HFF-Myc (cell line): ENCODE measurements around the gene FAM47E.

Experiments used
- DNase-seq: peaks from one replicate; pipeline ENCODE4 v3.0.0-alpha.2; 2011; ENCODE audit warnings: low read depth; ENCODE audit errors: extremely low read depth
- H3K4me3 ChIP-seq: replicated peaks from 2 replicates; pipeline ENCODE4 v1.5.1; 2011; ENCODE audit warnings: low read depth, mild to moderate bottlenecking, control low read depth, low read length
- TF ChIP-seq, protein P1 (sequence below): IDR thresholded peaks from 2 replicates; pipeline ENCODE4 v1.5.1; 2012; ENCODE audit warnings: mild to moderate bottlenecking, low read depth, low read length, control low read depth; ENCODE audit errors: missing control alignments

Gene FAM47E

DNA sequence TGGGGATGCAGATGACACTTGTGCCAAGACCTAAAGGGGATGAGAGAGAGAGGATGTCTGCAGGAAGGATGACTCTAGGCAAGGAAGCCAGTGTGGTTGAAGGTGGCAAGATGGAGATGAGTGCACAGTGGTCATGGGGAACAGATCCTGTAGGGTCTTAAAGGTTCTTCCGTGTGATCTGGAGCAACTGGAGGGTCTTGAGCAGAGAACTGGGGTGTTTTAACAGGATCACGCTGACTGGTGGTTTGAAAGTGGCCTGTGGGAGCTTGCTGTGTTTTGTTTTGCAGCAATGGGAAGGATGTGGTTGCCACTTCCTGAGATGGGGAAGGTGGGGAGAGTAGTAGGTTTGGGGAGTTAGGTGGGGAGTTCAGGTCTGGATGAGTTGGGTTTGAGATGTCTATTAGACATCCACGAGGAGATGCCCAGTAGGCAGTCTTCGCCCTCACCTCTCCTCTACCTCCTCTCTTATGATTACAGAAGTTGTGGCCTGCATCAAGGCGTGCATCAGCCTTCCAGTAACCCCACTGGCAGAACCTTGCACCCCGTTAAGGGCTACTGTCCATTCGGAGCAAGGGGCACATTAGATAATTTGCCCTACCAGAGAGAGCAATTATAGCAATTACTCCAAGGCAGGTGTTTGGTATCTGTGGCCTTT, 53.6 kb downstream of the FAM47E start:
- DNase-seq, result no peak
- TF ChIP-seq, protein P1, sequence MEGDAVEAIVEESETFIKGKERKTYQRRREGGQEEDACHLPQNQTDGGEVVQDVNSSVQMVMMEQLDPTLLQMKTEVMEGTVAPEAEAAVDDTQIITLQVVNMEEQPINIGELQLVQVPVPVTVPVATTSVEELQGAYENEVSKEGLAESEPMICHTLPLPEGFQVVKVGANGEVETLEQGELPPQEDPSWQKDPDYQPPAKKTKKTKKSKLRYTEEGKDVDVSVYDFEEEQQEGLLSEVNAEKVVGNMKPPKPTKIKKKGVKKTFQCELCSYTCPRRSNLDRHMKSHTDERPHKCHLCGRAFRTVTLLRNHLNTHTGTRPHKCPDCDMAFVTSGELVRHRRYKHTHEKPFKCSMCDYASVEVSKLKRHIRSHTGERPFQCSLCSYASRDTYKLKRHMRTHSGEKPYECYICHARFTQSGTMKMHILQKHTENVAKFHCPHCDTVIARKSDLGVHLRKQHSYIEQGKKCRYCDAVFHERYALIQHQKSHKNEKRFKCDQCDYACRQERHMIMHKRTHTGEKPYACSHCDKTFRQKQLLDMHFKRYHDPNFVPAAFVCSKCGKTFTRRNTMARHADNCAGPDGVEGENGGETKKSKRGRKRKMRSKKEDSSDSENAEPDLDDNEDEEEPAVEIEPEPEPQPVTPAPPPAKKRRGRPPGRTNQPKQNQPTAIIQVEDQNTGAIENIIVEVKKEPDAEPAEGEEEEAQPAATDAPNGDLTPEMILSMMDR, result no peak
- peak overlapping the region; percentile 67; the same call in 1 of the 2 replicates for H3K4me3 ChIP-seq

DNA sequence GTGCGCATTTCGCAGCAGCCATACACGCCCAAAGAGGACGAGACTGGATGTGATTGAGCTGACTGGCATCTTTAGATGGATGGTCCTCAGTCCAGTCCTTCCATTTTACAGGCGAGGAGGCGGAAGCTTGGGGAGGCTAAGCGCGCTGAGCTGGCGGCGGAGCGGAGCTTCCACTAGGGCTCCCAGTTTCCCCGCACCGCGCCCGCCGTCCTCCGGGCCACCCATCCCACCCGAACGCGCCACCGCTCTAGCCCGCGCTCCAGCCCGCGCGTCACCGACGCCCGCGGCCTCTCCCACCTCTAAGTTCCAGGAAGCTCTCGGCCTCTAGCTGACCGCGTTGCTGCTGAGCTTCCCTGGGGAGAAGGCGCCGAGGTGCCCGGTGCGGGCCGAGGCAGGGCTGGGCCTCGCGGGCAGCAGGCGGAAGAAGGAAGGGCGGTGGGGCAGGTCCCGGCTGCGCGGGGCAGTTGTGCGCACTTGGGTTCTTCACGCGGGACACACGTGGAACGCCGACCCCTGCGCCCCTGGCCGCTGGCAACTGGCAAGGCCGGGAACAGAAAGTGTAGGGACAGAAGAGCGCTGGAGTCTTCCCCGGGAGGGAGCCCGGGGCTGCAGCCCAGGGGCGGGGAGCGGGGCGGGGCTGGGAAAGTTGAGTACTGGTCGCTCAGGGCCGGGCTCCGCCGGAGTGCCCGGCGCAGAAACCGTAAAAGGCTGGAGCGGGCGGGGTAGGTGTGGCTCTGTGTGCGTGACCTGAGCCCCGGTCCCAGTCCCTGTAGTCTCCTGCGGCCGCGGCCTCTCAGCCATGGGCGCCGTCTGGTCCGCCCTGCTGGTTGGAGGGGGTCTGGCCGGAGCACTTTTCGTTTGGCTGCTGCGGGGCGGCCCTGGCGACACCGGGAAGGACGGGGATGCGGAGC, 54.7 kb downstream of the FAM47E start, which contains the start of gene STBD1:
Gene STBD1 (plus strand): TSS at position 763 of the 911 bp plus-strand sequence. CDS start 37 bp downstream, at position 800.
- H3K4me3 ChIP-seq, result peak within 1 kb of the TSS; percentile 67
- DNase-seq, result no peak
- TF ChIP-seq, protein P1, result no peak

DNA sequence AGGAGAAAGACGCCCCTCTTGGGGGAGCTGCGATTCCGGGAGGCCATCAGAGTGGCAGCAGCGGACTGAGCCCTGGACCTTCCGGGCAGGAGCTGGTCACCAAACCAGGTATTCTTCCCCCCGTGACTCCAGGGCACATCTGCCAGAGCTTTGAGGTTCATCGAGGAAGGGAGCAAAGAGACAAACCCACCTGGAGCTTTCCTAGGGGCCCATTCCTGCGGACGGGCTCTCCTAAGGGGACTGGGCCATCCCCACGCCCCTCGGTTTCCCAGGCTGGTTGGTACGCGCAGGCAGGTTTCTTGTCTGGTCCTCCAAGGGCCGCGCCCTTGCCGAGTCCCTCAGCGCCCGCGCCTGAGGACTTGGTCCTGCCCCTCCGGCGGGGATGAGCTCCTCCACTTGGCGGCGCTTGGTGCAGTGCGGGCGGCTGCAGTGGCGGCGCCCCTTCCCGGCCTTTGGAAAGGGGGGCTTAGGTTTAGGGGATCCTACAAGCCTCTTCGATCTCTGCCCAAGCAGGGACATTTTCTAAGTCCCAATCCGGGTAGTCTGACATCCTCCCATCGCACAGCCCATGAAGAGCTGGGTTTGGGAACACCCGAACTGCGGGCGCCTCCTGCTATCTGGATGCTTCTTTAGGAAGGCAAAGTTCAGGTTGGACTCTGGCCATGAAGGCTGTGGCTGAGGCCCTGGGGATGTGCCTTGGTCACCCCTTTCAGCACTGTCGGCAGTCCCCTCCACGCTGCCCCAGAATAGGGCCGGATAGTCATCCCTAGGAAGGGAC, 55.5 kb downstream of the FAM47E start:
- TF ChIP-seq, protein P1, result peak; percentile 28
- no peak for DNase-seq
- H3K4me3 ChIP-seq, result peak overlapping the region; percentile 67

DNA sequence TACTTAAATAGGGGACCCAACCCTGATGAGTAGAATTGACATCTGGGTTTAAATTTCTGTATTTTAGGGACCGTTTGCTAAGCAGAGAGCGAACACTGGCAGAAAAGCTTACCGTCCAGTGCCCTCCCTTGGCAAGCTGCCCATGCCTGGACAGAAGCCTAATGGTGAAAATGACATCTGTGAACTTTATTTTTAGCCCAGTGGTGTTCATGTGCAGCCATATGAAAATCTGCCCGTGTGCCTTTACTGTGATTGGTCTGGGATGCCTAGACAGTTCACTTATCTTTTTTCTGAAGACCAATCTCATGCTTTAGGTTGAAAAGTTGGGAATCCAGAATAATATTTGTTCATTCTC, 56.1 kb downstream of the FAM47E start:
- TF ChIP-seq, protein P1, result no peak
- H3K4me3 ChIP-seq, result peak overlapping the region; percentile 67
- no peak for DNase-seq

DNA sequence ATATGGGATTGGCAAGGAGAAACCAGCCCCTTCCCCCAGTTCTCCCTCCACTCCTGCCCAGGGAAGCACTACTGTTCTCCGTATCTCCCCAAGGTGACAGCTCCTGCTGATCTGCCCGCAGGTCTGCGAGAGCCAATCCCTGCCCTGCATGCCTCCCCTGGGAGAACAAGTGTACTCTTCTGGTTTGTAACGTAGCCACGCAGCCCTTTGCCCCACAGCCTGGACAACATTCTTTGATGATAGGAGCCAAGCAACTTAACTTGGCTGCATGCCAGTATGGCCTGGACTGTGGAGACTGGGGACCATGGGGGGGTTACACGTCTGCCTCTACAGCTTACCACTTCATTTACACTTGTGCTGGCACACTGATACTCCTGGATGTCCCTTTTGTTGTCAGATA, 57.0 kb downstream of the FAM47E start:
- DNase-seq, result no peak
- TF ChIP-seq, protein P1, result no peak
- no peak overlapping the region for H3K4me3 ChIP-seq

DNA sequence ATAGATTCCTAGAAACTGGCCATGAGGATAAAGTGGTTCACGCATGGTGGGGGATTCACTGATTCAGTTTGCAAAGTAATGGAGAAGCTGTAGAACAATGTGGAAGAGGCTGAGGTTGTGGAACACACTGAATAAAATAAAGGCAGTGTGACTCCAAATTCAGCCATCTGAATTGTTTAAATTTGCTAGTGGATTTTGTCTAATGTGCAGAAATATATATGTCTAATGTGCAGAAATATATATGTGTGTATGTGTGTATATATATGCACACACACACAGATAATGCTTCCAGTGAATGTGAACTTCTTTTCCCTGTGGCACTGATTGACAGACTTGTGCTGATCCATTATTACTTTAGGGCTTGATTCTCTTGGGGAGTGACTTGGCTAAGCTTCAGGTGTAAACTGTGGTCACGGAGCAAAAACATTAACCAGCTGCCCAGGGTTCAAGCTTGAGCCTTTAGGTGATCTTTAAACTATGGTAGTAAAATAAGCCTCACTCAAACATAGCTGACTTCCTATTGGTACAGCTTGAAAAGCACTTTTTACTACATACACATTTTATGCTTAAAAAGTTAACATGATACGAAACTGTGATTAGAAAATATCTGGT, 58.5 kb downstream of the FAM47E start:
- TF ChIP-seq, protein P1, result no peak
- H3K4me3 ChIP-seq, result no peak overlapping the region
- no peak for DNase-seq
